PC-9 (cell line): ENCODE measurements around the gene COL27A1. TPM values are rescaled to one million over a fixed set of nuclear protein-coding genes. Genes with fewer than 3 reads are reported as not detected.

Experiments used
- BruUV-seq: library from RNA; stranded (reverse); fragments of 400-500 nt; replicated peaks from 2 replicates; lab custom pipeline; 2021; lab: Mats Ljungman, UMichigan
- CTCF ChIA-PET: fragments of 300-600 bp; sonication (Branson Sonifier 250); formaldehyde crosslinking; loops from one replicate; lab custom pipeline; 2022; ENCODE audit warnings: antibody characterized with exemption; lab: Charles Lee
- POLR2A ChIA-PET: fragments of 300-600 bp; sonication (Branson Sonifier 250); formaldehyde crosslinking; loops from one replicate; lab custom pipeline; 2022; ENCODE audit warnings: antibody characterized with exemption; ENCODE audit not compliant: unreplicated experiment; lab: Charles Lee
- DNase-seq, 2 experiments: peaks; one replicate each; pipeline versions ENCODE4 v3.0.0 to v3.0.0-alpha.2; 2015 to 2022; ENCODE audit warnings: mixed read lengths in 1 of 2
- H2AFZ ChIP-seq: fragments of 200-600 bp; sonication (generic); 2 replicates; pipeline ENCODE4 v1.8.1; 2017; ENCODE audit warnings: antibody characterized with exemption
- H3F3A ChIP-seq: fragments of 200-600 bp; sonication (generic); 2 replicates; pipeline ENCODE4 v1.8.1; 2017; ENCODE audit warnings: antibody characterized with exemption, mild to moderate bottlenecking, low read depth; ENCODE audit not compliant: insufficient read depth
- H3K27ac ChIP-seq: fragments of 200-600 bp; sonication (generic); 2 replicates; pipeline ENCODE4 v1.6.1; 2016; ENCODE audit warnings: mixed run types
- H3K27me3 ChIP-seq: fragments of 200-600 bp; sonication (generic); 2 replicates; pipeline ENCODE4 v1.6.1; 2016; ENCODE audit warnings: low read depth, mixed run types; ENCODE audit not compliant: insufficient read depth
- H3K36me3 ChIP-seq: fragments of 200-600 bp; sonication (generic); 2 replicates; pipeline ENCODE4 v1.6.1; 2016; ENCODE audit warnings: low read depth, mixed run types
- H3K4me1 ChIP-seq: fragments of 200-600 bp; sonication (generic); replicated peaks from 2 replicates; pipeline ENCODE4 v1.6.1; 2016; ENCODE audit warnings: mixed run types; ENCODE audit not compliant: insufficient read depth
- H3K4me2 ChIP-seq: fragments of 200-600 bp; sonication (generic); 2 replicates; pipeline ENCODE4 v1.6.1; 2017; ENCODE audit warnings: mixed run types
- H3K4me3 ChIP-seq: fragments of 200-600 bp; sonication (generic); 2 replicates; pipeline ENCODE4 v1.6.1; 2016; ENCODE audit warnings: mixed run types
- H3K79me2 ChIP-seq: fragments of 200-600 bp; sonication (generic); 2 replicates; pipeline ENCODE4 v1.6.1; 2017; ENCODE audit warnings: low read depth, mixed run types
- H3K9me2 ChIP-seq: fragments of 200-600 bp; sonication (generic); 2 replicates; pipeline ENCODE4 v1.8.1; 2017; ENCODE audit warnings: mild to moderate bottlenecking; ENCODE audit not compliant: insufficient read depth
- H3K9me3 ChIP-seq: fragments of 200-600 bp; sonication (generic); 2 replicates; pipeline ENCODE4 v1.8.1; 2016; ENCODE audit warnings: low read depth; ENCODE audit not compliant: insufficient read depth
- H4K20me1 ChIP-seq: fragments of 200-600 bp; sonication (generic); 2 replicates; pipeline ENCODE4 v1.8.1; 2017; ENCODE audit not compliant: insufficient read depth
- EZH2 ChIP-seq: fragments of 200-600 bp; sonication (generic); IDR thresholded peaks from 2 replicates; pipeline ENCODE4 v1.8.0; 2017; ENCODE audit warnings: antibody characterized with exemption, low read depth
- intact Hi-C: fragments of 100-400 bp; cut with micrococcal nuclease; formaldehyde crosslinking; loops from one replicate; pipeline ENCODE4 v1.10.0; 2022; ENCODE audit not compliant: unreplicated experiment
- total RNA-seq: library from RNA; stranded (reverse); gene quantifications from 2 replicates; pipeline ENCODE4 v1.2.3, GENCODE V29; 2021
- TF ChIP-seq, protein P1 (sequence below): fragments of 200-600 bp; sonication (generic); conservative IDR thresholded peaks from 2 replicates; pipeline ENCODE4 v1.6.1; 2017; ENCODE audit warnings: mixed run types, antibody characterized with exemption, mild to moderate bottlenecking, moderate library complexity

Gene COL27A1
- total RNA-seq, 1 experiment from 2014 or later: 0.39 TPM

DNA sequence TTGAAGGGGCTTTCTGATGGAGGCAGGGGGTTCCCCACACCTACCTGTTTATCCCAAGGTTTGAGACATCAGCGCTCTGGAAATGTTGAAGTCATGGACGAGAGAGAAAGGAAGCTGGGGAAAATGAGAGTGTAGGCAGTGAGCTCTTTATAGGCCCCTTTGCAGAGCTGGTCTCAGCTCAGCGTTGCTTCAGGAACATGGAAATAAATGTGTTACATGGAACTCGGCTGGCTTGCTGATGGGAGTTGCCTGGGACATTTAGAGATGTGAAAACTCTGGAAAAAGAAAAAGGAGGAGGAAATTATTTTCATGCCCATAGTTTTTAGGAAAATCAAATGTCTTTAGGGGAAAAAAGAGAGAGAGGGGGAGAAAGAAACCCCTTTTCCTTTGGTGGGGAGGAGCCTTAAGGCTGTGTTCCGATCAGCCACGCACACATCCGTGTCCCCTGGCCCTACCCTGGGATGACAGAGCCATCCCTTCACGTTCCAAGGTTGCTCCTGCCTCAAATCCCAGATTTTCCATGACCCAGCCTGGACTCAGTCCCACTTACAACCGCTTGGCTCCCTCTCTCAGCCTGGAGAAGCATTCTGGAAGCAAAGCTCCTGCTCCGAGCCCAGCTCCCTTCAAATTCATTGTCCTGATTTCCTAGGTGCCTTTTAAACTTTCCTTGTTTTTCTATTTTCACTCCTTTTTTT lies 78.3 kb downstream of the COL27A1 start:
- H3K4me1 ChIP-seq: 0 out of 2 replicates have a peak, but pooled peaks cover 4% of the 10 kb centered on the region
- intact Hi-C loops: loop anchor here (5.0 kb wide), 1 partner anchor 44 kb away; no protein-coding TSS in a partner anchor
- no TSS peak for BruUV-seq
- peaks cover 6% of the 10 kb centered on the region; the same call in 1 of the 2 replicates for H3K27me3 ChIP-seq
- no peaks in the 10 kb centered on the region for H3K9me3 ChIP-seq
- H3K79me2 ChIP-seq: no peaks in the 10 kb centered on the region
- ChIA-PET CTCF (interaction anchor here (0.5 to 0.8 kb wide), 2 partner anchors 20 to 161 kb away, joined by 3 read pairs; no protein-coding TSS in a partner anchor), POLR2A (no interaction called here)
- no peaks in the 10 kb centered on the region for H3F3A ChIP-seq
- H4K20me1 ChIP-seq: no peaks in the 10 kb centered on the region
- H3K36me3 ChIP-seq: no peaks in the 10 kb centered on the region
- no peak overlapping the region for H3K4me3 ChIP-seq
- no peak for TF ChIP-seq EZH2
- TF ChIP-seq, protein P1, sequence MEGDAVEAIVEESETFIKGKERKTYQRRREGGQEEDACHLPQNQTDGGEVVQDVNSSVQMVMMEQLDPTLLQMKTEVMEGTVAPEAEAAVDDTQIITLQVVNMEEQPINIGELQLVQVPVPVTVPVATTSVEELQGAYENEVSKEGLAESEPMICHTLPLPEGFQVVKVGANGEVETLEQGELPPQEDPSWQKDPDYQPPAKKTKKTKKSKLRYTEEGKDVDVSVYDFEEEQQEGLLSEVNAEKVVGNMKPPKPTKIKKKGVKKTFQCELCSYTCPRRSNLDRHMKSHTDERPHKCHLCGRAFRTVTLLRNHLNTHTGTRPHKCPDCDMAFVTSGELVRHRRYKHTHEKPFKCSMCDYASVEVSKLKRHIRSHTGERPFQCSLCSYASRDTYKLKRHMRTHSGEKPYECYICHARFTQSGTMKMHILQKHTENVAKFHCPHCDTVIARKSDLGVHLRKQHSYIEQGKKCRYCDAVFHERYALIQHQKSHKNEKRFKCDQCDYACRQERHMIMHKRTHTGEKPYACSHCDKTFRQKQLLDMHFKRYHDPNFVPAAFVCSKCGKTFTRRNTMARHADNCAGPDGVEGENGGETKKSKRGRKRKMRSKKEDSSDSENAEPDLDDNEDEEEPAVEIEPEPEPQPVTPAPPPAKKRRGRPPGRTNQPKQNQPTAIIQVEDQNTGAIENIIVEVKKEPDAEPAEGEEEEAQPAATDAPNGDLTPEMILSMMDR: no peak
- no peak overlapping the region for H3K27ac ChIP-seq
- no peak for DNase-seq
- H3K9me2 ChIP-seq: no peaks in the 10 kb centered on the region
- H2AFZ ChIP-seq: no peak overlapping the region
- H3K4me2 ChIP-seq: no peak overlapping the region

DNA sequence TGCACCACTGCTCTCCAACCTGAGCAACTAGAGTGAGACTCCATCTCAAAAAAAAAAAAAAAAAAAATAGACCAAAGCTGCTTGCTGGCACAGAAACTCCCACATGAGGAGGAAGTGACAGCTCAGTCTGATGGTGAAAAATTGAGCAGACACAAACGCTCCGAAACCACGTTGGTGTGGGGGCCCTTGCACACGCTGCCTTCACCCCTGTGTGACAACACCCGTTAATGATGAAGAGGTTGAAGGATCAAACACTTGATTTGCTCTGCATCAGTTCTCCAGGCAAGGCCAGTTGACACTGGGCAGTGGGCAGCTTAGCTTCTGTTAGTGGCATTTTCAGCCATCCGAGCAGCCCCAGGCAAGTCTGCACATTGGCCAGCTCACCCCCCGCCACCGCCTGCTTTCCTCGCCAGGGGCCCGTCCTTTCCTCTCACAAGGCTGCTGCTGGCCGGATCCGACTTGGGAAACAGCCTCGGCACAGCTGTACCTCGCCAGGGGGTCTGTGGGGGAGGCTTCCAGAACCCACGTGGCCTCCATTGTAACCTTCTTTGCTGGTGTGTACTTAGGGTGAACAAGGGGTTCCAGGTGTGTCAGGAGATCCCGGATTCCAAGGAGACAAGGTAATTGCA lies 79.8 kb downstream of the COL27A1 start:
- no peaks in the 10 kb centered on the region for H3F3A ChIP-seq
- no peak overlapping the region for H3K4me3 ChIP-seq
- no peaks in the 10 kb centered on the region for H3K36me3 ChIP-seq
- peaks cover 9% of the 10 kb centered on the region for H3K27me3 ChIP-seq
- H3K79me2 ChIP-seq: no peaks in the 10 kb centered on the region
- ChIA-PET CTCF (no interaction called here), POLR2A (no interaction called here)
- no peak for TF ChIP-seq EZH2
- TF ChIP-seq, protein P1: no peak
- intact Hi-C loops: no loop called here
- DNase-seq: no peak
- H3K9me2 ChIP-seq: no peaks in the 10 kb centered on the region
- no TSS peak for BruUV-seq
- no peak overlapping the region for H3K27ac ChIP-seq
- H3K4me2 ChIP-seq: no peak overlapping the region
- H4K20me1 ChIP-seq: no peaks in the 10 kb centered on the region
- H2AFZ ChIP-seq: no peak overlapping the region
- no peaks in the 10 kb centered on the region for H3K9me3 ChIP-seq
- H3K4me1 ChIP-seq: 0 out of 2 replicates have a peak, but pooled peaks cover 4% of the 10 kb centered on the region

DNA sequence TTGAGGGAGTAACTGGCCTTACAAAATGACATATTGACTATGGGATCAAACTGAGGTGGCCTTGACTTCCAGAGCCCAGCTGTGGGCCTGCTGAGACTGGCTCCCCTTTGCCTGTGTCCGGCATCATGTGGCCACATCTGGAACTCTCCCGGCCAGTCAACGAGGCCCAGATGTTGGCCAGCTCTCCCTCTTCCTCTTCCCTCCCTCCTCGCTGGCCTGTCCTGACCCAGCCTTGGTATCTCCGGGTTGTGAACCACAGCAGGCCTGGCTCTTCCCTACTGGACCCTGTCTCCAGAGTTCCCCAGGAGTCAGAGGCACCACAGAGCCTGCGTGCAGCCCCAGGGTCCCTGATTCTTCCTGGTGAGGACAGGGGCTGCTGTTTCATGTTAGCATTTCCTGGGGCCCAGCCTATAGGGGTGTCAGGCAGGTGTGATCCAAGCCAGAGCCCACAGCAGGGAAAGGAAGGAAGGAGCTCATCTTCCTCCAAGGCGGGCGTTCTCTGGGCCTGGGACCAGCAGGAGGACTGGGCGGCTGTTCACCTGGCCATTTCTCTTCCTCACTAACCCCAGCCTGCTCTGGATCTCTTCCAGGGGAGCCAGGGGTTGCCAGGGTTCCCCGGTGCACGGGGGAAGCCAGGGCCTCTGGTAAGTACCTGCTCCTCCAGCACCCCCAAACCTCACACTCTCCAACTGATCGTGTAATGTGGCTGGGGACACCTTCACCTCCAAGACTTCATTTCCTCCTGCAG lies 81.2 kb downstream of the COL27A1 start:
- ChIA-PET POLR2A (no interaction called here), CTCF (no interaction called here)
- Histone ChIP-seq H3K79me2 (no peaks in the 10 kb centered on the region), H3K36me3 (no peaks in the 10 kb centered on the region), H3K27ac (no peak overlapping the region), H3K4me1 (0 out of 2 replicates have a peak, but pooled peaks cover 4% of the 10 kb centered on the region), H3K4me3 (no peak overlapping the region), H4K20me1 (no peaks in the 10 kb centered on the region), H3K9me2 (no peaks in the 10 kb centered on the region), H2AFZ (no peak overlapping the region), H3F3A (no peaks in the 10 kb centered on the region), H3K27me3 (peaks cover 9% of the 10 kb centered on the region), H3K4me2 (no peak overlapping the region), H3K9me3 (no peaks in the 10 kb centered on the region)
- DNase-seq: no peak
- BruUV-seq: no TSS peak
- TF ChIP-seq, protein P1: no peak
- TF ChIP-seq EZH2: no peak
- intact Hi-C loops: no loop called here
